ENCODE results near the gene AP1S3. TPM values are rescaled to one million over a fixed set of nuclear protein-coding genes. Genes with fewer than 3 reads are reported as not detected.
A peak's percentile ranks its signal among the peaks of the same experiment; 100 is the strongest.
"Not testable (repeated sequence)": the region's sequence is repeated elsewhere in the genome, so short reads cannot be mapped to it uniquely, and the experiment has no call there.

The AP1S3 gene
- 43.3 TPM for total RNA-seq

DNA sequence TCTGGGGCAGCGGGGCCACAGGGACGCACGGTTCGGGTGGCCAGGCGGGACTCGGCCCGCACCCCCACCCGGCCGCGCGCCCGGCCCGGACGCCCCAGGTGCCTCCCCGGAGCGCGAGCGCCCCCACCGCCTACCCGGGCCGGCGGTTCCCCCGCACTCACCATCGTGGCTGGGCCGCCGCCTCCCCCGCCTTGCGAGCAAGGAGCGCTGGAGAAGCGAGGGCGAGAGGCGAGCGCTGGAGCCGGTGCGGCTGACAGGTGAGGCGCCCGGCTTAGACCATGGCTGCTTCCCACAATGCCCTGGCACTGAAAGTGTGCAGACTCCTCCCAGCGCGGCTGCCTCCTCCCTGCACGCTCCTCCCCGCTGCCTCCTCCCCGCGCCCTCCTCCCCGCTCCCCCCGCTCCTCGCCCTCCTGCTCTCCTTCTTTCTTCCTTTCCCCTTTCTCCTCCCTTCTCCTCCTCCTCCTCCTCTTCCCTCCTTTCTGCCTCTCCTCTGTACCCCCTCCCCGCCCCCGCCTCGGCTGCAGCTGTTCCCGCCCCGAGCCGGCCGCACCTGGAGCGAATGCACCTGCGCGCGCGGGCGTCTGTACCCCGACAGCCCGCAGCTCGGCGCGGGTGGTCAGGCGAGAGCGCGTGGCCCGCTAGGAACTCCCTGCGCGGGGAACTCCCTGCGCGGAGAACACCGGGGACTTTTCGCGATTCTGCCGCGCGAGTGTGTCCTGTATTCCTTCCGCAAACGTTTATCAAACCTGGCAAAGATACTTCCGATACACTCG lies at the start of gene AP1S3:
AP1S3 (minus strand) TSS at position 296 of the 775 bp plus-strand sequence; CDS start at position 164, 132 bp downstream.
- peak; percentile 87 for DNase-seq (ENCODE audit: low spot score)

DNA sequence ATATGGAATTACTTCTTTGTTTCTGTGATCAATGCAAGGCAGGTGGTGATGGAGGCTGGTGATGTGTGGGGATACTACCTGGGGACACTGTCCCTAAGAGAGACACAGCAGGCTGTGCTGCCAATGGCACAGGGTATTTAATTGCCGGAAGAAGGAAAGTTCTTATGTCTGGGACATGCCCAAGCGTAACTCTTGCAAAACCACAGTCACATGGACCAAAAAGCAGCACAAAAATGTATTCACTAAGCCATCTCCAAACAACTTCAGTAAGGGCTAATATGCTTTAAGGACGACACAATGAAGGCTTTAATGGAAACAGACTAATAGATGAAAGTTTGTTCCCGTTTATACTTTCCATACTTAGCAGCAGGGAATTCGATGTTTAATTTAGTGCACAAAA lies 49.7 kb upstream of the AP1S3 start:
- DNase-seq (ENCODE audit: low spot score), result no peak

DNA sequence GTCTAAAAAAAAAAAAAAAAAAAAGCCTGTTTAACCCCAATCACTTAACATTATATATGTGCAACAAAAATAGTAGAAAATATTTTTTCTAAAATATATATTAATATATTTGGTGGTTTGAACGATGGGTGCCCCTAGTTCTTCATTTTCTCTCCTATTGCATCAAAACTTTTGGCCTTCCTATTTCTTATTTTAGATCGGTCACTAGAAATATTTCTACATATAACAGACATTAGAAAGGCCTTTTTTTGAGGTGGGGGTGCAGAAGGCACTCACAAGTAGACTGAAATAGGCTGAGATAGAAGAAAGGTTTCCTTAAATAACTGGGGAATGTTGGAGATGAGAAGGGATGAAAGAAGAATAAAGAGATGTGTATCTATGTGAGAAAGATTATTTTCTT lies 49.3 kb upstream of the AP1S3 start:
- no peak for DNase-seq (ENCODE audit: low spot score)

DNA sequence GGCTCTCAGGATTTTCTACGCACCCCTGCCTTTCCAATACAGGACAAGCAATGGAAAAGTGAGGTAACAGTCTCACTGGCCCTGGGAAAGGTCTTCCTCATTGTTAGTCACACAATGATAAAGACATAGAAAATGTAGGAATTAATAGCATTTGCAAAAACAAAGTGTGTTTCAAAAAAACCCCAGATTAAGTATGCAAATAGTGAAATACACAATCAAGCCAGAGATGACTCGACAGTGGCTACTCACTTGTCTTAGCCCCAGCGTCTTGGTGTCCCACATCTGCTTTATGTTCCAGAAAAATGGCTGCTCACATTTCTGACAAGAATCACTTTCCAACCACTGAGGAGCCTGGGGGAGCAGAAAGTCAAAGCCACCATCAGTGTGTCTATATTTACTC lies 47.0 kb upstream of the AP1S3 start:
- DNase-seq (ENCODE audit: low spot score), result no peak

DNA sequence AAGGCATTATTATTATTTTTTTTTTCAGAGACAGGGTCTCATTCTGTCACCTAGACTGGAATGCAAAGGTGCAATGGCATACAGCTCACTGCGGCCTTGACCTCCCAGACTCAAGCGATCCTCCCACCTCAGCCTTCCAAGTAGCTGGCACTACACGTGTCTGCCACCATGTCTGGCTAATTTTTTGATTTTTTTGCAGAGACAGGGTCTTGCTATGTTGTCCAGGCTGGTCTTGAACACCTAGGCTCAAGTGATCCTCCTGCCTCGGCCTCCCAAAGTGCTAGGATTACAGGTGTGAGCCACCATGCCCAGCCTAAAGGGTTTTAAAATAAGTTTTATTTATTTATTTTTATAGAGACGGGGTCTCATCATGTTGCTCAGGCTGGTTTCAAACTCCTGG lies 45.3 kb upstream of the AP1S3 start:
- DNase-seq (ENCODE audit: low spot score), result no peak

- DNase-seq (ENCODE audit: low spot score), result no peak
Measured at GRCh38 chr2:223880796-223881195, 43.4 kb upstream of the AP1S3 start.

DNA sequence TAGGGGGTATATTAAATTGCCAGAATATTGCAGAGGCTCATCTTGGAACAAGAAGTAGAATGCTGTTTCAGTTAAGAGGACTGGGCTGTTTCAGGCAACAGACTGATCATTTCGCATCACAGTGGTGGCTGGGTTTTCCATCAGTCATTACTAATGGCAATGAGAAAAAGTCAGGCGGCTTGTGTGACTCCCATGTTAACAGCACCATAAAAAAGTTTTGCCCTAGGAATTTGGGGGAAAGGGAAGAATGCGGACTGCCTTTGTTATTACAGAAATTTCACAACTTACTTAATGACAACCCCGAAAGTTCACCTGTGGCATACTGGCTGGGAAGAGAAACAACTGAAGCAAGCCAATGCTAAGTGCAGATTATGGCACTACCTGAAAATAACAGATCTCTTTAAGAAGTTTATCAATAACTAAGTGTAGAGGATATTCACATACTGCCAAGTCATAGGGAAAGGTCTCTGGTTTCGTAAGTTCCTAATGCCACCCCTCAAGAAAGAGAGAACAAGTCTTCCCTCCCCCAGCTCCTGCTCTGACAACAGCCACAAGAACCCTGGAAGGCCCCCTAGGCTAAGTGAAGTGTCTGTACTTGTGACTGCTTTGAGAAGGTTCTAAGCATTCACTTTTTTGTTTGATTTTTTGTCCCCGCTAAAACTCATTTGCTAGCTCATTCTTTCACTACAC lies 40.5 kb upstream of the AP1S3 start:
- DNase-seq (ENCODE audit: low spot score), result no peak

GRCh38 chr2:223873672-223874071 lies 36.3 kb upstream of the AP1S3 start:
- DNase-seq (ENCODE audit: low spot score), result no peak

- not testable (repeated sequence) for DNase-seq (ENCODE audit: low spot score)
Measured at GRCh38 chr2:223872772-223873171, 35.4 kb upstream of the AP1S3 start.

DNA sequence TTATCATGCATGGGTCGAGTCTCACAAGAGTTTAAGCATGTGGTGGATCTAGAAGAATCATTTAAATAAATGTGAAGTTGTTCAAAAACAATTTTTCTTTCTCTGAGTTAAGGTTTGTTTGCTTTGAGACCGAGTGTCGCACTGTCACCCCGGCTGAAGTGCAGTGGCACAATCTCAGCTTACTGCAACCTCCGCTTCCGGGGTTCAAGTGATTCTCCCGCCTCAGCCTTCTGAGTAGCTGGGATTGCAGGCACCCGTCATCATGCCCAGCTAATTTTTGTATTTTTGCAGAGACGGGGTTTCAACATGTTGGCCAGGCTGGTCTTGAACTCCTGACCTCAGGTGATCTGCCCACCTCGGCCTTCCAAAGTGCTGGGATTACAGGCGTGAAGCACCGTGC lies 34.3 kb upstream of the AP1S3 start:
- DNase-seq (ENCODE audit: low spot score), result not testable (repeated sequence)

GRCh38 chr2:223870840-223871611 lies 33.6 kb upstream of the AP1S3 start:
- no peak for DNase-seq (ENCODE audit: low spot score)

- DNase-seq (ENCODE audit: low spot score), result no peak
Measured at GRCh38 chr2:223868005-223868404, 30.6 kb upstream of the AP1S3 start.

DNA sequence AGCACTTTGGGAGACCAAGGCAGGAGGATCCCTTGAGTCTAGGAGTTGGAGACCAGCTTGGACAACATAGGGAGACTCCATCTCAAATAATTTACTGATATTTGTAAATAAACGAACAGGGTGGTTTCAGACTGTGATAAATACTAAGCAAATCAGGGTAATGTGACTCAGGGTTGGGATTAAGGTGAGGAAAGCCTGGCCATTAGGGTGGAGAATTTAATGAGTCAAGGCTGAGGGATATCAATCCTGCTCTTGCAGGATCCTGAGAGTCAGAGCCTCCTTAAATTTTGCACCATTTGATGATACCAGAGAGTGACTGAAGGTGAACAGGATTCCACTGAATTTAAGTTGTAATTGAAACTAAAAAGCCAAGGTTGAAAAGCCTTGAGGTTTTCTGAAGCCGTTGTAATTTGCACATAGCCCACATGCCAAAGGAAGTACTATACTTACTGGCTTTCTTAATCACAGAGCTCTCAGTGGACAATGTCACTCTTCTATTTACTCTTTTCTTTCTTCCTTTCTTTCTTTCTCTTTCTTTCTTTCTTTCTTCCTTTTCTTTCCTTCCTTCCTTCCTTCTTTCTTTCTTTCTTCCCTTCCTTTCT lies 28.6 kb upstream of the AP1S3 start:
- no peak for DNase-seq (ENCODE audit: low spot score)

GRCh38 chr2:223865124-223865523 lies 27.7 kb upstream of the AP1S3 start:
- DNase-seq (ENCODE audit: low spot score), result no peak

DNA sequence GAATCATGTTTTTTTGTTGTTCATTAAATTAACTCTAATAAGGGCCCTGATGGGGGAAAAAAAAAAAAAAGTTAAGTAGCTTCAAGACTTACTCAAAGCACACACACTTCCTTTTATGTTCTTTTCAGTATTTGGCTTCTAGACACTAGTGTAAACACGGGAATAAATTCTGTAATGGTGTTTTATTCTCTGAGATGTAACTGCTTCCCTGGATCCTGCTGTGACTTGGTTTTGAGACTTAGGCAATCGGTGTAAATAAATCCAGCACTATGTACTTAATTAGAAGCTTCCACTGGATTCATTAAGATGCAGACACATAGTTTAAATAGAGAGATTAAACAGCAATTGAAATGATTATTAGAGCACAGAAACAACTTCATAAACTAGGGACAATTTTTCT lies 26.1 kb upstream of the AP1S3 start:
- DNase-seq (ENCODE audit: low spot score), result no peak

- DNase-seq (ENCODE audit: low spot score), result peak; percentile 81
Measured at GRCh38 chr2:223860809-223861738, 23.7 kb upstream of the AP1S3 start.

GRCh38 chr2:223859070-223859469 lies 21.7 kb upstream of the AP1S3 start:
- DNase-seq (ENCODE audit: low spot score), result no peak

GRCh38 chr2:223856584-223856983 lies 19.2 kb upstream of the AP1S3 start:
- DNase-seq (ENCODE audit: low spot score), result no peak

DNA sequence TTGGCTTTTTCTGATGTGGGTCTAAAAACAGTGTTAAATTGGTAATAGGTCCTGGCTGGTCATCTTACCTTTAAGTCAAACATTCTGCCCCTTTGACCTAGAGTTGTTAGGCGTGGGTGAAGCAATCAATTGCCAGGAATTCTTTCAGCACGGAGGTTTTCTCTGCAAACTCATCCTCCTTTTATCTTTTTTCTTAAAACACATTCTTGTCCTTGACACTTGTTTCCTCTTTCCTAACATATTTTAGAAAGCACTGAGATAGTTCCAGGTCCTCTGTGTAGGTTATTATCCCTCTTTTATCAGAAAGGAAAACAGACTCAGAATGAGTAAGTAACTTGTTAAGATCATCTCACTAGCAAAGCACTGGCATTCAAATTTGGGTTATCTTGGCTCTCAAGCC lies 18.6 kb upstream of the AP1S3 start:
- DNase-seq (ENCODE audit: low spot score), result no peak

DNA sequence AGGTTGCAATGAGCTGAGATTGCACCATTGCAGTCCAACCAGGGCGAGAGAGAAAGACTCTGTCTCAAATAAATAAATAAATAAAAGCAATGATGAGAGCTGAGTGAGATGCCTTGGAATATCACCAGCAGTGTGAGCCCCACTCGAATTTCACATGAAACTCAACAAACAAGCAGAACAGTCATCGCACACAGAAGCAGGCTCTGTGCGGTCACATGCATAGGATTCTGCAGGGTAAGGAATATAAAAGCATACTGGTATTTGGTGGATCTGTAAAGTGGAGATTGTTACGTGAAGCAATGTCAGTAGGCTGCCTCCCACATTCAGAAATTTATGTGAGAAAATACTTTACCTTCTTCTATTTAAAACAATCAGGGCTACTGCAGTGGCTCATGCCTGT lies 18.0 kb upstream of the AP1S3 start:
- DNase-seq (ENCODE audit: low spot score), result no peak

- no peak for DNase-seq (ENCODE audit: low spot score)
Measured at GRCh38 chr2:223854741-223855140, 17.4 kb upstream of the AP1S3 start.
